HG03457 (cell line): ENCODE results near the gene PDPK1.

Source experiments
- ATAC-seq: cut with Tn5 transposase; IDR thresholded peaks from one replicate; pipeline ENCODE4 v1.9.1; 2021; ENCODE audit warnings: moderate number of reproducible peaks; ENCODE audit not compliant: unreplicated experiment

PDPK1 gene

GRCh38 chr16:2507052-2507659 is 30.7 kb upstream of the PDPK1 start:
- peak; percentile 39 for ATAC-seq

- ATAC-seq: no peak
Measured at GRCh38 chr16:2507665-2508064, 30.2 kb upstream of the PDPK1 start.

- ATAC-seq: no peak
Measured at GRCh38 chr16:2508722-2509400, 29.0 kb upstream of the PDPK1 start.

- ATAC-seq: no peak
Measured at GRCh38 chr16:2511128-2511800, 26.6 kb upstream of the PDPK1 start.

GRCh38 chr16:2511996-2512734 is 25.7 kb upstream of the PDPK1 start:
- no peak for ATAC-seq

- ATAC-seq: no peak
Measured at GRCh38 chr16:2512735-2513404, 25.0 kb upstream of the PDPK1 start.

GRCh38 chr16:2513405-2514332 is 24.2 kb upstream of the PDPK1 start, which contains the start of gene ATP6V0C:
Gene ATP6V0C, plus strand, starts transcription at chr16:2513952. Its CDS starts 152 bp downstream, at chr16:2514104.
- ATAC-seq: peak; percentile 50

GRCh38 chr16:2514333-2515179 is 23.3 kb upstream of the PDPK1 start:
- no peak for ATAC-seq

GRCh38 chr16:2515180-2515851 is 22.5 kb upstream of the PDPK1 start:
- no peak for ATAC-seq

GRCh38 chr16:2516391-2517240 is 21.2 kb upstream of the PDPK1 start:
- ATAC-seq: no peak

- no peak for ATAC-seq
Measured at GRCh38 chr16:2517954-2518605, 19.7 kb upstream of the PDPK1 start.

- no peak for ATAC-seq
Measured at GRCh38 chr16:2518823-2519710, 18.8 kb upstream of the PDPK1 start.

- ATAC-seq: no peak
Measured at GRCh38 chr16:2519711-2520080, 18.1 kb upstream of the PDPK1 start.

GRCh38 chr16:2520097-2520783 is 17.6 kb upstream of the PDPK1 start, which contains the start of gene AMDHD2:
Gene AMDHD2, plus strand, starts transcription at chr16:2520371. Its CDS starts 88 bp downstream, at chr16:2520459.
- no peak for ATAC-seq

GRCh38 chr16:2520784-2521531 is 16.9 kb upstream of the PDPK1 start:
- ATAC-seq: no peak
